Fibroblast of lung (primary cell): Measurements from ENCODE around the gene RAPH1. TPM values are rescaled to one million over a fixed set of nuclear protein-coding genes. Genes with fewer than 3 reads are reported as not detected.

Experiments used
- DNase-seq, 2 donors: peaks; one replicate each; pipeline versions ENCODE4 v3.0.0 to v3.0.0-alpha.2; 2010; ENCODE audit warnings: low read depth in 2 of 2
- H2AFZ ChIP-seq: 2 replicates; pipeline ENCODE4 v1.5.1; 2012; ENCODE audit warnings: low read length, control low read depth, inconsistent platforms
- H3K27ac ChIP-seq: 2 replicates; pipeline ENCODE4 v1.5.1; 2011; ENCODE audit warnings: low read length, control low read depth; ENCODE audit not compliant: insufficient read depth
- H3K27me3 ChIP-seq: 2 replicates; pipeline ENCODE4 v1.5.1; 2011; ENCODE audit warnings: mild to moderate bottlenecking, low read length; ENCODE audit not compliant: control insufficient read depth, insufficient read depth
- H3K36me3 ChIP-seq: 2 replicates; pipeline ENCODE4 v1.5.1; 2011; ENCODE audit warnings: low read length; ENCODE audit not compliant: control insufficient read depth, insufficient read depth
- H3K4me1 ChIP-seq: 2 replicates; pipeline ENCODE4 v1.5.1; 2011; ENCODE audit warnings: low read length; ENCODE audit not compliant: control insufficient read depth, insufficient read depth; ENCODE audit errors: extremely low read depth
- H3K4me2 ChIP-seq: 2 replicates; pipeline ENCODE4 v1.5.1; 2011; ENCODE audit warnings: low read length, control low read depth; ENCODE audit not compliant: insufficient read depth; ENCODE audit errors: extremely low read depth
- H3K4me3 ChIP-seq, 4 experiments: fragments of 200-600 bp in 1 of 4; sonication (generic) in 1 of 4; replicated peaks in 1 of 4; 2 replicates each; pipeline ENCODE4 v1.5.1; 2011 to 2016; ENCODE audit warnings: low read length in 4 of 4, low read depth in 3 of 4, mild to moderate bottlenecking in 3 of 4, control low read depth in 2 of 4, inconsistent platforms in 1 of 4, mixed read lengths in 1 of 4; ENCODE audit not compliant: insufficient read depth in 1 of 4; ENCODE audit errors: control extremely low read depth in 1 of 4
- H3K79me2 ChIP-seq: 2 replicates; pipeline ENCODE4 v1.5.1; 2012; ENCODE audit warnings: mild to moderate bottlenecking, low read length, inconsistent platforms; ENCODE audit not compliant: control insufficient read depth, insufficient read depth
- H3K9ac ChIP-seq: 2 replicates; pipeline ENCODE4 v1.5.1; 2011; ENCODE audit warnings: mild to moderate bottlenecking, low read length, control low read depth; ENCODE audit not compliant: insufficient read depth
- H3K9me3 ChIP-seq: 2 replicates; pipeline ENCODE4 v1.5.1; 2012; ENCODE audit warnings: low read depth, low read length; ENCODE audit not compliant: control insufficient read depth, insufficient read depth
- H4K20me1 ChIP-seq: 2 replicates; pipeline ENCODE4 v1.5.1; 2011; ENCODE audit warnings: low read length; ENCODE audit not compliant: control insufficient read depth, insufficient read depth; ENCODE audit errors: extremely low read depth
- EZH2 ChIP-seq: IDR thresholded peaks from 2 replicates; pipeline ENCODE4 v1.5.1; 2012; ENCODE audit warnings: low read length, control low read depth, mild to moderate bottlenecking; ENCODE audit errors: missing control alignments
- polyA plus RNA-seq, 2 donors: library from polyadenylated mRNA; depleted of rRNA in 1 of 2; stranded (reverse) in 1 of 2; unstranded in 1 of 2; fragments of >200 nt; gene quantifications; 2 replicates each; pipeline ENCODE4 v1.2.1, GENCODE V29; 2011 to 2012; ENCODE audit warnings: missing spikeins in 1 of 2
- total RNA-seq: library from RNA; depleted of rRNA; stranded (reverse); fragments of >200 nt; gene quantifications from 2 replicates; pipeline ENCODE4 v1.2.1, GENCODE V29; 2014
- TF ChIP-seq, protein P1 (sequence below), 2 donors: IDR thresholded peaks in 1 of 2; conservative IDR thresholded peaks in 1 of 2; 1 replicate in 1 of 2; 2 replicates in 1 of 2; pipeline ENCODE4 v1.5.1; 2011 to 2012; ENCODE audit warnings: low read length in 2 of 2, control low read depth in 1 of 2, inconsistent platforms in 1 of 2, low read depth in 1 of 2, mild to moderate bottlenecking in 1 of 2

RAPH1 gene
- total and polyA plus RNA-seq, 2 donors (not counting 1 experiment from before 2014, with no cell fraction given) = 14.1 to 21.1 TPM

DNA sequence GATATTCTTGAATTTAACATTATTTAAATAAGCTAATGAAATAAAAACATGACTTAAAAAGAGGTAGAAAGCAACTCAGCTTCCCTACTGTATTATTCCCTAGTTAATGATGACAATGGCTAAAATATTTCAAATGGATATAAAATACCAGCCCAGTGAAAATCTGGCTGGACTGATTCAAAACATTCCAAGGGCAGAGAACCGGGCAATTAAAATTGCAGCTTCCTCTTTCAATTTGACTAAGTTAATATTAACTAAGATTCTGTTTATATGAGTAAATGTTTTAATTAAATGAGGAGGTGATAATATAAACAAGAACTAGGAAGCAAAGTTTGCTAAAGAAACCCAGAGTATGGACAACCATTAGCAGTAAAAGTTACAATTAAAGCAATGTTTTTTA, 65.6 kb downstream of the RAPH1 start:
- peaks cover 4% of the 10 kb centered on the region for H3K4me1 ChIP-seq
- no peaks in the 10 kb centered on the region for H4K20me1 ChIP-seq
- H3K4me3 ChIP-seq = no peak overlapping the region
- no peaks in the 10 kb centered on the region for H3K27me3 ChIP-seq
- no peaks in the 10 kb centered on the region for H3K79me2 ChIP-seq
- no peak overlapping the region for H2AFZ ChIP-seq
- DNase-seq = no peak
- H3K9me3 ChIP-seq = no peaks in the 10 kb centered on the region
- H3K9ac ChIP-seq = no peak overlapping the region
- TF ChIP-seq, protein P1, sequence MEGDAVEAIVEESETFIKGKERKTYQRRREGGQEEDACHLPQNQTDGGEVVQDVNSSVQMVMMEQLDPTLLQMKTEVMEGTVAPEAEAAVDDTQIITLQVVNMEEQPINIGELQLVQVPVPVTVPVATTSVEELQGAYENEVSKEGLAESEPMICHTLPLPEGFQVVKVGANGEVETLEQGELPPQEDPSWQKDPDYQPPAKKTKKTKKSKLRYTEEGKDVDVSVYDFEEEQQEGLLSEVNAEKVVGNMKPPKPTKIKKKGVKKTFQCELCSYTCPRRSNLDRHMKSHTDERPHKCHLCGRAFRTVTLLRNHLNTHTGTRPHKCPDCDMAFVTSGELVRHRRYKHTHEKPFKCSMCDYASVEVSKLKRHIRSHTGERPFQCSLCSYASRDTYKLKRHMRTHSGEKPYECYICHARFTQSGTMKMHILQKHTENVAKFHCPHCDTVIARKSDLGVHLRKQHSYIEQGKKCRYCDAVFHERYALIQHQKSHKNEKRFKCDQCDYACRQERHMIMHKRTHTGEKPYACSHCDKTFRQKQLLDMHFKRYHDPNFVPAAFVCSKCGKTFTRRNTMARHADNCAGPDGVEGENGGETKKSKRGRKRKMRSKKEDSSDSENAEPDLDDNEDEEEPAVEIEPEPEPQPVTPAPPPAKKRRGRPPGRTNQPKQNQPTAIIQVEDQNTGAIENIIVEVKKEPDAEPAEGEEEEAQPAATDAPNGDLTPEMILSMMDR (conservative IDR thresholded peaks at IDR 0.05 in 1 of 2, IDR thresholded peaks at IDR 0.05 in 1 of 2; ENCODE audit: low read depth in 1 of 2, low read length in 2 of 2) = no peak
- no peak for TF ChIP-seq EZH2
- no peak overlapping the region for H3K27ac ChIP-seq
- no peak overlapping the region for H3K4me2 ChIP-seq
- no peaks in the 10 kb centered on the region for H3K36me3 ChIP-seq

DNA sequence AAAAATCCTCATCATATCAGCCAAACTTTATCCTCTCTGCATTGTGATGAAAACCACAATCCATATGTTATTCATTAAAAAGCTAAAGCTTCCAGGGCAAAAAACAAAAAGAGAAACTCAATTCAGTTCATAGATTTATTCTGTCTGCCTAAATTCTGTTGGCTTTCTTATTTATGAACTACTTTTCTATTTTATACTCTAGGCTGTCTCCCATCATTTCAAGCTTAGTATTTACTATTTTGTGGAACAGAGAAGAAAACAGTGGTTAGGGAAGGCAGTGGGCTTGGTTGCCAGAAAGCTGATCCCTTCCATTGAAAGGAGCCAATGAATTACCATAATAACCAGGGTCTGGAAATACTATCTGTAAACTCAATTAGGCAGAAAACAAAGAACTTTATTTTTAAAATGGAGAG, 71.8 kb downstream of the RAPH1 start:
- Histone ChIP-seq H4K20me1 (no peaks in the 10 kb centered on the region), H3K4me2 (peak overlapping the region; percentile 4), H3K27me3 (no peaks in the 10 kb centered on the region), H2AFZ (no peak overlapping the region), H3K4me1 (no peaks in the 10 kb centered on the region), H3K36me3 (peaks cover 2% of the 10 kb centered on the region), H3K9me3 (no peaks in the 10 kb centered on the region), H3K27ac (peak overlapping the region; percentile 14), H3K9ac (no peak overlapping the region), H3K4me3 (peak overlapping the region in 1 of 4 experiments; percentile 0), H3K79me2 (no peaks in the 10 kb centered on the region)
- peak in 1 of 2 donors; percentile 64 for DNase-seq
- TF ChIP-seq, protein P1 (conservative IDR thresholded peaks at IDR 0.05 in 1 of 2, IDR thresholded peaks at IDR 0.05 in 1 of 2; ENCODE audit: low read depth in 1 of 2, low read length in 2 of 2) = no peak
- TF ChIP-seq EZH2 = no peak

DNA sequence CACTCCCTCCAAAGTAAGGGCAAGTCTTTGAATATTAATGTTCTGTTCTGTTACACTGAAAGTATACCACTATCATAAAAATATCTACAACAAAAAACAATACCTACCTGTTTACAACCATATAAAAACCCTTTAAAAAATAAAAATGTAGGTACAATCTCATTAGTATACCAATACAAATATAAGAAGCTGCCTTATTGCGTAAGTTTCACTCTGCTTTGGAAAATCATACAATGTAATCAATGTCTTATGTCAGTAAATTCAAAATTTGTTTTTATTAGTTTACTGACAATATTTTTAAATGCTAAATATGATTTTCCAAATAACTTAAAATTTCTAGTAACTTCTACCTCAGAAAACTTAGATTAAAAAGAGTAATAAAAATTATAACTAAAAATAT, 72.8 kb downstream of the RAPH1 start:
- Histone ChIP-seq H2AFZ (no peak overlapping the region), H3K9me3 (no peaks in the 10 kb centered on the region), H3K27me3 (no peaks in the 10 kb centered on the region), H3K36me3 (peaks cover 2% of the 10 kb centered on the region), H3K27ac (no peak overlapping the region), H3K79me2 (no peaks in the 10 kb centered on the region), H3K4me2 (no peak overlapping the region), H3K9ac (no peak overlapping the region), H4K20me1 (no peaks in the 10 kb centered on the region), H3K4me3 (no peak overlapping the region), H3K4me1 (no peaks in the 10 kb centered on the region)
- TF ChIP-seq, protein P1 (conservative IDR thresholded peaks at IDR 0.05 in 1 of 2, IDR thresholded peaks at IDR 0.05 in 1 of 2; ENCODE audit: low read depth in 1 of 2, low read length in 2 of 2) = no peak
- TF ChIP-seq EZH2 = no peak
- no peak for DNase-seq
